ENCODE data around the gene NAPSA. TPM values are rescaled to one million over a fixed set of nuclear protein-coding genes. Genes with fewer than 3 reads are reported as not detected.

NAPSA gene
- total and polyA plus RNA-seq, 12 donors: 0.22 to 1.1 (median 0.41) TPM; not detected in 8

DNA sequence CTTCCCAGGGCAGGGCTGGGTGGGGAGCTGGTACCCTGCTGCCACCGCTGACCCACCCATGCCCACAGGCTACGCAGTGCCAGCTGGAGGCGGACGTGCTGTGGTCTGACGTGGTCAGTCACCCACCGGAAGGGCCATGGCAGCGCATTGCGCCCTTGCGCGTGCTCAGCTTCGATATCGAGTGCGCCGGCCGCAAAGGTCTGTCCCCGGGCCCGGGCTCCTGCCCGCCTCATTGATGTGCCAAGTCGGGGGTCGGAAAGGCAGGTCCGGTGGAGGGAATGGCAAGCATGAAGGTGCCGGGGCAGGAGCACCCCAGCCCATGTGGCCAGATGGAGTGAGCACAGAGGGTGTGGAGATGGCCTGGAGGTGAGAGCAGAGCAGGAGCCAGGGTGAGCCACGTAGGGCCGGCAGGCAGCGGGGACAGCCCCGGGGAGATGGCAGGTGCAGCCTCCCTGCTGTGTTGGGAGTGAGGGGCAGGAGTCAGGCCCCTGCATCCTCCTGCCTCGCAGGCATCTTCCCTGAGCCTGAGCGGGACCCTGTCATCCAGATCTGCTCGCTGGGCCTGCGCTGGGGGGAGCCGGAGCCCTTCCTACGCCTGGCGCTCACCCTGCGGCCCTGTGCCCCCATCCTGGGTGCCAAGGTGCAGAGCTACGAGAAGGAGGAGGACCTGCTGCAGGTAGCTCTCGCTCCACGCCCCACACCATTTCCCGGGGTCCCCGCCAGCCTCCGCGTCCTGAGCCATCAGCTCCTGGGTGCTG, 37.3 kb upstream of the NAPSA start:
- H3K27me3 ChIP-seq: no peaks in the 10 kb centered on the region
- no peak for TF ChIP-seq CTCF (IDR thresholded peaks at IDR 0.05)
- H3K4me1 ChIP-seq: no peaks in the 10 kb centered on the region
- ATAC-seq (peak in 2 of 8 donors; percentile 14 to 20), DNase-seq (no peak)
- intact Hi-C loops (cut with DNase I): no loop called here
- no peak overlapping the region for H3K27ac ChIP-seq
- H3K36me3 ChIP-seq: peaks cover 0 to 52% (median 0%) of the 10 kb centered on the region in 9 donors
- no peak overlapping the region for H3K4me3 ChIP-seq
- no peaks in the 10 kb centered on the region for H3K9me3 ChIP-seq
- 96% methylated on average over 39 to 41 of the region's 41 CpGs for WGBS, 2 donors

GRCh38 chr19:50401605-50402450, 36.4 kb upstream of the NAPSA start:
- H3K36me3 ChIP-seq: peaks cover 0 to 45% (median 0%) of the 10 kb centered on the region in 9 donors
- DNase-seq (no peak), ATAC-seq (peak in 1 of 8 donors; percentile 40)
- no peaks in the 10 kb centered on the region for H3K4me1 ChIP-seq
- intact Hi-C loops (cut with DNase I): no loop called here
- no peak overlapping the region for H3K4me3 ChIP-seq
- no peaks in the 10 kb centered on the region for H3K27me3 ChIP-seq
- no peak for TF ChIP-seq CTCF (IDR thresholded peaks at IDR 0.05)
- no peak overlapping the region for H3K27ac ChIP-seq
- 94 to 95% methylated on average over 48 of the region's 48 CpGs for WGBS, 2 donors
- H3K9me3 ChIP-seq: no peaks in the 10 kb centered on the region

DNA sequence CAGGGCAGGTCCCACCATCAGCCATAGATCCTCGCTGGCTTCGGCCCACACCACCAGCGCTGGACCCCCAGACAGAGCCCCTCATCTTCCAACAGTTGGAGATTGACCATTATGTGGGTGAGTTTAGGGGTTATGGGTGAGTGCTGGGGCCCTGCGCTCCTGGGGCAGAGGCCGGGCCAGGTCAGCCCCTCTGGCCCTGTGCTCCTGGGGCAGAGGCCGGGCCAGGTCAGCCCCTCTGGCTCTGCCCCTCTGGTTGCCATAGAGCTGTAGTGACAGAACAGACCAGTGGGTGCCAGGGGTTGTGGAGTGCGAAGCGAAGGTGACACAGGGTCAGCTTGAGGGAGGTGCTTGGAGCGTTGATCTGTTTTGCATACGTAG, 33.9 kb upstream of the NAPSA start:
- DNase-seq (no peak), ATAC-seq (peak in 1 of 8 donors; percentile 25)
- intact Hi-C loops (cut with DNase I): no loop called here
- Histone ChIP-seq H3K27me3 (no peaks in the 10 kb centered on the region), H3K9me3 (no peaks in the 10 kb centered on the region), H3K4me3 (no peak overlapping the region), H3K27ac (no peak overlapping the region), H3K36me3 (peaks cover 0 to 30% (median 0%) of the 10 kb centered on the region in 9 donors), H3K4me1 (no peaks in the 10 kb centered on the region)
- 96 to 98% methylated on average over 10 of the region's 10 CpGs for WGBS, 2 donors
- no peak for TF ChIP-seq CTCF (IDR thresholded peaks at IDR 0.05)

GRCh38 chr19:50398675-50399367, 33.4 kb upstream of the NAPSA start:
- intact Hi-C loops (cut with DNase I): no loop called here
- no peak for TF ChIP-seq CTCF (IDR thresholded peaks at IDR 0.05)
- peak in 1 of 8 donors; percentile 9 for ATAC-seq
- Histone ChIP-seq H3K9me3 (no peaks in the 10 kb centered on the region), H3K36me3 (peaks cover 0 to 30% (median 0%) of the 10 kb centered on the region in 9 donors), H3K4me3 (no peak overlapping the region), H3K27me3 (no peaks in the 10 kb centered on the region), H3K27ac (no peak overlapping the region), H3K4me1 (no peaks in the 10 kb centered on the region)
- DNase-seq: no peak
- WGBS, 2 donors: 94% methylated on average over 13 of the region's 13 CpGs
